DOHH2 (cell line): ENCODE data around the gene GPX7.

Experiments
- H3F3A ChIP-seq: fragments of 200-600 bp; sonication (generic), shearing (Covaris generic); 2 replicates; pipeline ENCODE4 v1.6.0; 2016; ENCODE audit warnings: antibody characterized with exemption, mild to moderate bottlenecking; ENCODE audit not compliant: control insufficient read depth, insufficient read depth
- H3K27ac ChIP-seq: fragments of 200-600 bp; sonication (generic); 2 replicates; pipeline ENCODE4 v1.5.1; 2014; ENCODE audit warnings: low read depth, mild to moderate bottlenecking, low read length, moderate library complexity
- H3K27me3 ChIP-seq: fragments of 200-600 bp; sonication (generic); 2 replicates; pipeline ENCODE4 v1.6.1; 2014; ENCODE audit warnings: mild to moderate bottlenecking, low read length, mixed read lengths; ENCODE audit not compliant: control insufficient read depth
- H3K36me3 ChIP-seq: fragments of 200-600 bp; sonication (generic); 2 replicates; pipeline ENCODE4 v1.6.1; 2014; ENCODE audit warnings: mild to moderate bottlenecking, low read length, moderate library complexity, mixed read lengths; ENCODE audit not compliant: control insufficient read depth
- H3K4me1 ChIP-seq: fragments of 200-600 bp; sonication (generic); 2 replicates; pipeline ENCODE4 v1.6.1; 2014; ENCODE audit warnings: mild to moderate bottlenecking, low read length, mixed read lengths; ENCODE audit not compliant: control insufficient read depth
- H3K4me2 ChIP-seq: fragments of 200-600 bp; sonication (generic); 2 replicates; pipeline ENCODE4 v1.6.0; 2014; ENCODE audit warnings: mild to moderate bottlenecking, low read length, moderate library complexity
- H3K4me3 ChIP-seq: fragments of 200-600 bp; sonication (generic); 2 replicates; pipeline ENCODE4 v1.5.1; 2014; ENCODE audit warnings: mild to moderate bottlenecking, low read length, mixed read lengths
- H3K79me2 ChIP-seq: fragments of 200-600 bp; sonication (generic); 2 replicates; pipeline ENCODE4 v1.6.1; 2014; ENCODE audit warnings: mild to moderate bottlenecking, low read length, mixed read lengths; ENCODE audit not compliant: control insufficient read depth
- H3K9me2 ChIP-seq: fragments of 200-600 bp; sonication (generic); replicated peaks from 2 replicates; pipeline ENCODE4 v1.6.1; 2014; ENCODE audit warnings: mild to moderate bottlenecking, low read length, mixed read lengths; ENCODE audit not compliant: control insufficient read depth
- H3K9me3 ChIP-seq: fragments of 200-600 bp; sonication (generic); 2 replicates; pipeline ENCODE4 v1.6.1; 2014; ENCODE audit warnings: antibody characterized with exemption, low read length, mixed read lengths; ENCODE audit not compliant: control insufficient read depth, insufficient read depth
- H4K20me1 ChIP-seq: fragments of 200-600 bp; sonication (generic); 2 replicates; pipeline ENCODE4 v1.6.0; 2014; ENCODE audit warnings: low read depth, mild to moderate bottlenecking, antibody characterized with exemption, low read length, moderate library complexity; ENCODE audit not compliant: control insufficient read depth, insufficient read depth
- CTCF ChIP-seq: fragments of 200-600 bp; sonication (generic); IDR thresholded peaks from one replicate; pipeline ENCODE4 v1.5.1; 2014; ENCODE audit warnings: antibody characterized with exemption, mild to moderate bottlenecking, low read depth, low read length; ENCODE audit not compliant: poor library complexity, severe bottlenecking
- EZH2phosphoT487 ChIP-seq: fragments of 200-600 bp; sonication (generic); IDR thresholded peaks from 2 replicates; pipeline ENCODE4 v1.6.1; 2017; ENCODE audit warnings: borderline replicate concordance, mild to moderate bottlenecking, antibody characterized with exemption, low read length, moderate library complexity, mixed read lengths

The GPX7 gene

GRCh38 chr1:52631759-52632331 lies 29.7 kb downstream of the GPX7 start:
- peaks cover 51% of the 10 kb centered on the region for H3K4me1 ChIP-seq
- no peaks in the 10 kb centered on the region for H4K20me1 ChIP-seq
- peaks cover 18% of the 10 kb centered on the region for H3K27me3 ChIP-seq
- peak overlapping the region; percentile 37; the same call in 1 of the 2 replicates for H3K4me3 ChIP-seq
- no peak for TF ChIP-seq EZH2phosphoT487
- TF ChIP-seq CTCF, result no peak
- no peak overlapping the region for H3K27ac ChIP-seq
- H3F3A ChIP-seq, result peaks cover 8% of the 10 kb centered on the region
- H3K79me2 ChIP-seq, result no peaks in the 10 kb centered on the region
- peak overlapping the region; percentile 76 for H3K4me2 ChIP-seq
- H3K9me2 ChIP-seq, result no peaks in the 10 kb centered on the region
- H3K36me3 ChIP-seq, result no peaks in the 10 kb centered on the region
- no peaks in the 10 kb centered on the region for H3K9me3 ChIP-seq

- peaks cover 15% of the 10 kb centered on the region for H3F3A ChIP-seq
- no peaks in the 10 kb centered on the region; the same call in 1 of the 2 replicates for H3K36me3 ChIP-seq
- no peaks in the 10 kb centered on the region for H3K9me3 ChIP-seq
- H3K27me3 ChIP-seq, result peaks cover 18% of the 10 kb centered on the region
- H3K27ac ChIP-seq, result no peak within 1 kb of the TSS
- peak within 1 kb of the TSS; percentile 76 for H3K4me2 ChIP-seq
- H3K4me3 ChIP-seq, result peak within 1 kb of the TSS; percentile 69
- peaks cover 61% of the 10 kb centered on the region for H3K4me1 ChIP-seq
- no peak for TF ChIP-seq EZH2phosphoT487
- no peak for TF ChIP-seq CTCF
- H3K9me2 ChIP-seq, result no peaks in the 10 kb centered on the region
- H4K20me1 ChIP-seq, result no peaks in the 10 kb centered on the region
- no peaks in the 10 kb centered on the region for H3K79me2 ChIP-seq
Observed at GRCh38 chr1:52632732-52633290, 30.6 kb downstream of the GPX7 start, which contains the start of gene SHISAL2A. Gene SHISAL2A (plus strand): TSS chr1:52633168. CDS start chr1:52633494, 326 bp downstream.

- H3K79me2 ChIP-seq, result no peaks in the 10 kb centered on the region
- H3K9me2 ChIP-seq, result no peaks in the 10 kb centered on the region
- no peaks in the 10 kb centered on the region; the same call in 1 of the 2 replicates for H3K36me3 ChIP-seq
- H3K9me3 ChIP-seq, result no peaks in the 10 kb centered on the region
- H3K4me3 ChIP-seq, result peak overlapping the region; percentile 69
- H3K27ac ChIP-seq, result no peak overlapping the region
- H3F3A ChIP-seq, result peaks cover 17% of the 10 kb centered on the region
- peaks cover 18% of the 10 kb centered on the region for H3K27me3 ChIP-seq
- H3K4me2 ChIP-seq, result peak overlapping the region; percentile 76
- H3K4me1 ChIP-seq, result peaks cover 66% of the 10 kb centered on the region
- H4K20me1 ChIP-seq, result no peaks in the 10 kb centered on the region
- TF ChIP-seq CTCF (no peak), EZH2phosphoT487 (peak; percentile 46; the same call in 1 of the 2 replicates)
Observed at GRCh38 chr1:52633291-52633754, 31.2 kb downstream of the GPX7 start.
